ENCODE measurements around the gene ELF3. TPM values are rescaled to one million over a fixed set of nuclear protein-coding genes. Genes with fewer than 3 reads are reported as not detected.

ELF3 gene
- total RNA-seq, 4 donors from 2014 or later = 146 to 432 (median 253) TPM

DNA sequence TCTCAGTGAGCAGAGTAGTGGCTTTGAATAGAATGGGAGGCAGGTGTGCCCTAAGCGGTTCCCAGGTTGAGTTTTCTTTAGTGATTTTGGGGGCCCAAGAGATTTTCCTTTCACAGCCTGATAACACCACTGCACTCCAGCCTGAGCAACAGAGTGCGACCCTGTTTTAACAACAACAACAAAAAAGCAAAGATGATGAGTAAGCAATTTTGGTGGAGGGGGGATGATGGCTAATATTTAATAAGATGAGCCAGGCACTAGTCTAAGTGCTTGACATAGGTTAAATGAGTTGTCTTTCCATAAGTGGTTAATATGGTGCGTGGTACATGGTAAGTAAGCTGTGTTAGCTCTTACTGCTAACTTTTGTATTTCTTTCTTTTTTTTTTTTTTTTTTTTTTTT lies 25.9 kb upstream of the ELF3 start:
- intact Hi-C loops (cut with DNase I) = no loop called here
- 73 to 93% methylated on average over 3 of the region's 3 CpGs for WGBS, 2 donors

DNA sequence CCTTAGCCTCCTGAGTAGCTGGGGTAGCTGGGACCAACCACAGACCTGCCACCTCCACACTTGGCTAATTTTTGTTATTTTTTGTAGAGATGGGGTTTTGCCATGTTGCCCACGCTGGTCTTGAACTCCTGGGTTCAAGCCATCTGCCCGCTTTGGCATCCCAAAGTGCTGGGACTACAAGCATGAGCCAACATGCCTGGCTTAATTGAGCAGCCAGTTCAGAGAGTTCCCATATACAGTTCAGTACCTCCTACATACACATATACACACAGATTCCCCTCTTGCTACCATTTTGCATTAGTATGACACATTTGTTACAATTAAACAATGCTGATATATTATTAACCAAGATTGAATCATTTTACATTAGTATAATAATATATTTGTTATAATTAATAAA lies 25.0 kb upstream of the ELF3 start:
- no peak overlapping the region for H3K4me3 ChIP-seq
- H3K27ac ChIP-seq = peak overlapping the region in 1 of 4 donors; percentile 68
- H3K36me3 ChIP-seq = peaks cover 4 to 18% (median 10%) of the 10 kb centered on the region in 3 donors
- no peak for TF ChIP-seq POLR2A (IDR thresholded peaks at IDR 0.05)
- TF ChIP-seq, protein P1, sequence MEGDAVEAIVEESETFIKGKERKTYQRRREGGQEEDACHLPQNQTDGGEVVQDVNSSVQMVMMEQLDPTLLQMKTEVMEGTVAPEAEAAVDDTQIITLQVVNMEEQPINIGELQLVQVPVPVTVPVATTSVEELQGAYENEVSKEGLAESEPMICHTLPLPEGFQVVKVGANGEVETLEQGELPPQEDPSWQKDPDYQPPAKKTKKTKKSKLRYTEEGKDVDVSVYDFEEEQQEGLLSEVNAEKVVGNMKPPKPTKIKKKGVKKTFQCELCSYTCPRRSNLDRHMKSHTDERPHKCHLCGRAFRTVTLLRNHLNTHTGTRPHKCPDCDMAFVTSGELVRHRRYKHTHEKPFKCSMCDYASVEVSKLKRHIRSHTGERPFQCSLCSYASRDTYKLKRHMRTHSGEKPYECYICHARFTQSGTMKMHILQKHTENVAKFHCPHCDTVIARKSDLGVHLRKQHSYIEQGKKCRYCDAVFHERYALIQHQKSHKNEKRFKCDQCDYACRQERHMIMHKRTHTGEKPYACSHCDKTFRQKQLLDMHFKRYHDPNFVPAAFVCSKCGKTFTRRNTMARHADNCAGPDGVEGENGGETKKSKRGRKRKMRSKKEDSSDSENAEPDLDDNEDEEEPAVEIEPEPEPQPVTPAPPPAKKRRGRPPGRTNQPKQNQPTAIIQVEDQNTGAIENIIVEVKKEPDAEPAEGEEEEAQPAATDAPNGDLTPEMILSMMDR (IDR thresholded peaks at IDR 0.05) = no peak
- intact Hi-C loops (cut with DNase I) = no loop called here
- no peaks in the 10 kb centered on the region for H3K27me3 ChIP-seq
- H3K9me3 ChIP-seq = no peaks in the 10 kb centered on the region
- 27 to 49% methylated on average over 2 of the region's 2 CpGs for WGBS, 2 donors
- DNase-seq = no peak
- H3K4me1 ChIP-seq = peaks cover 9 to 79% (median 45%) of the 10 kb centered on the region in 3 donors

More for the DNA sequence above, 25.9 kb upstream of the ELF3 start:
- TF ChIP-seq, protein P1 (IDR thresholded peaks at IDR 0.05) = no peak
- TF ChIP-seq POLR2A (IDR thresholded peaks at IDR 0.05) = no peak
- Histone ChIP-seq H3K27ac (peak overlapping the region in 2 of 4 donors; percentile 3 to 88), H3K27me3 (no peaks in the 10 kb centered on the region), H3K36me3 (peaks cover 0 to 9% (median 4%) of the 10 kb centered on the region in 3 donors), H3K4me1 (peaks cover 9 to 70% (median 38%) of the 10 kb centered on the region in 3 donors), H3K4me3 (no peak overlapping the region), H3K9me3 (no peaks in the 10 kb centered on the region)
- DNase-seq = no peak

DNA sequence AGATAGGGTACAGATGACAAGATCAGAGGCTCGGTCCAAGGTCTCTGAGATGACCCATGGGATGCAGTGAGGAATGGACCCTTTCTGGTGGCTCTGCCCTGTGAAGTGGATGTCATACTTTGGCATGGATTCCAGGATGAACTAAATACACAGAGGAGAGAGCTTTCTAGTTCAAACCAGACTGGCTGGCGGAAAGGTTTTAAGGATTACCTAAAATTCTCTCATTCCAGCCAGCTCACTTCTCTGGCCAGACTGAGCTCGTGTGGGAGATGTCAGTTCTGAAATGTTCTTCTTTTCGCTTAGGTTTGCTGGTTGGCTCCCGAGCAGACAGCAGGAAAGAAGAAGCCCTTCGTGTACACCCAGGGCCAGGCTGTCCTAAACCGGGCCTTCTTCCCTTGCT lies 21.8 kb upstream of the ELF3 start:
- H3K27me3 ChIP-seq = no peaks in the 10 kb centered on the region
- peaks cover 9 to 71% (median 41%) of the 10 kb centered on the region in 3 donors for H3K4me1 ChIP-seq
- no peak for DNase-seq
- intact Hi-C loops (cut with DNase I) = no loop called here
- H3K27ac ChIP-seq = peak overlapping the region in 3 of 4 donors; percentile 33 to 68 (median 34)
- WGBS, 2 donors = 36 to 74% methylated on average over 5 of the region's 7 CpGs
- no peak for TF ChIP-seq POLR2A (IDR thresholded peaks at IDR 0.05)
- TF ChIP-seq, protein P1 (IDR thresholded peaks at IDR 0.05) = no peak
- no peaks in the 10 kb centered on the region for H3K9me3 ChIP-seq
- no peak overlapping the region for H3K4me3 ChIP-seq
- H3K36me3 ChIP-seq = peaks cover 7 to 50% (median 32%) of the 10 kb centered on the region in 3 donors

DNA sequence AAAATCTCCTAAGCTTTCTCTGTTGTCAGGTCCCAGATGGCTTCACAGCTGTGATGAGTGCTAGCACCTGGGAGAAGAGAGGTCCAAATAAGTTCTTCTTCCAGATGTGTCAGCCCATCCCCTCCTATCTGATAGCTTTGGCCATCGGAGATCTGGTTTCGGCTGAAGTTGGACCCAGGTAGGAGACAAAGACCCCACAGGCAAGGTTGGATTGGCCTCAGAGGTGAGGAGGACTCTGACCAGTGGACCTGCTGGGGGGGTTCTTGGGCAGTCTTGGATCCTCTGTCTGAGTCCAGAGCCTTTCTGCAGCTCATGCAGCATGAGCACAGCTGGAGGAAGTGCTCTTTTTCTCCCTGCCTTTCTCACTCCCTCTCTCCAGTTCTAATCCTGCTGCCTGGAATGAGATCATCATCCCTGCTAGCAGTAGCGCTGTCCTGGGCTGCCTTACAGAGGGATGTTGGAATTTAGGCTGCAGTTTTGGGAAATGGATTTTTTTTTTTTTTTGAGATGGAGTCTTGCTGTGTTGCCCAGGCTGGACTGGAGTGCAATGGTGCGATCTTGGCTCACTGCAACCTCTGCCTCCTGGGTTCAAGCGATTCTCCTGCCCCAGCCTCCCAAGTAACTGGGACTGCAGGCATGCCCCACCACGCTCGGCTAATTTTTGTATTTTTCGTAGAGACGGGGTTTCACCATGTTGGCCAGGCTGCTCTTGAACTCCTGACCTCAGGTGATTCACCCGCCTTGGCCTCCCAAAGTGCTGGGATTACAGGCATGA lies 20.8 kb upstream of the ELF3 start:
- H3K9me3 ChIP-seq = no peaks in the 10 kb centered on the region
- H3K27me3 ChIP-seq = no peaks in the 10 kb centered on the region
- no peak for DNase-seq
- peaks cover 3 to 61% (median 32%) of the 10 kb centered on the region in 3 donors for H3K4me1 ChIP-seq
- peak overlapping the region in 2 of 4 donors; percentile 1 to 68 for H3K27ac ChIP-seq
- peaks cover 7 to 60% (median 32%) of the 10 kb centered on the region in 3 donors for H3K36me3 ChIP-seq
- H3K4me3 ChIP-seq = no peak overlapping the region
- TF ChIP-seq POLR2A (IDR thresholded peaks at IDR 0.05) = no peak
- TF ChIP-seq, protein P1 (IDR thresholded peaks at IDR 0.05) = no peak
- WGBS, 2 donors = 56 to 75% methylated on average over 6 to 8 of the region's 10 CpGs
- intact Hi-C loops (cut with DNase I) = no loop called here

DNA sequence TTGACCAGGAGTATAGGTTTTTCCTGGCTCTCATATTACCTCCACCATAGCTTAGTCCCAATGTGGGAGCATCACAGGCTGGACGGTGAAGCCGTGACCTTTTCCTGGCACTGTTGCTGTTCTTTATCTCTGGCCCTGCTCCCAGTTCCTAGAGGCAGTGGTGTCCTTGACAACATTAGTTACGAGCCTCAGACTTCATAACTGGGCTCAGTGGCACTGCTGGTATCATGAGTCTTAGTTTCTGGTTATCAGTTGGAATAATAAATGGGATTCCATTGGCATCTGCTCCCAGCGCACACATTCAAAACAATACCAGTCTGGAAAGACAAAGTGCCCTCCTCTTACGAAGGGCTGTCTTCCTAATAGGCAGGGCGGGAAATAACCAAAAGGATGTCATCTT lies 20.0 kb upstream of the ELF3 start:
- TF ChIP-seq, protein P1 (IDR thresholded peaks at IDR 0.05) = no peak
- TF ChIP-seq POLR2A (IDR thresholded peaks at IDR 0.05) = no peak
- H3K4me3 ChIP-seq = no peak overlapping the region
- no peaks in the 10 kb centered on the region for H3K9me3 ChIP-seq
- intact Hi-C loops (cut with DNase I) = no loop called here
- peaks cover 7 to 68% (median 32%) of the 10 kb centered on the region in 3 donors for H3K36me3 ChIP-seq
- peaks cover 0 to 52% (median 28%) of the 10 kb centered on the region in 3 donors for H3K4me1 ChIP-seq
- no peak for DNase-seq
- H3K27ac ChIP-seq = peak overlapping the region in 1 of 4 donors; percentile 34
- no peaks in the 10 kb centered on the region for H3K27me3 ChIP-seq
- 64 to 67% methylated on average over 4 to 6 of the region's 6 CpGs for WGBS, 2 donors

Data from esophagus squamous epithelium (tissue), 5 donors.